Panc1 (cell line): ENCODE data around the gene CD300LF.

Experiments used
- POLR2AphosphoS5 ChIP-seq: IDR thresholded peaks from 2 replicates; pipeline ENCODE4 v1.6.1; 2012; ENCODE audit warnings: mild to moderate bottlenecking, low read depth, low read length, moderate library complexity
- SIN3A ChIP-seq: IDR thresholded peaks from 2 replicates; pipeline ENCODE4 v1.6.1; 2012; ENCODE audit warnings: low read depth, mild to moderate bottlenecking, low read length, moderate library complexity, borderline replicate concordance; ENCODE audit not compliant: insufficient read depth
- TCF7L2 ChIP-seq: IDR thresholded peaks from 2 replicates; pipeline ENCODE4 v1.6.1; 2011; ENCODE audit warnings: mild to moderate bottlenecking, low read depth, low read length, inconsistent platforms
- TF ChIP-seq, protein P1 (sequence below): fragments of 450-650 bp; IDR thresholded peaks from 2 replicates; pipeline ENCODE4 v1.5.1; 2017; ENCODE audit warnings: mild to moderate bottlenecking
- TF ChIP-seq, protein P2 (sequence below), 2 experiments: IDR thresholded peaks; 2 replicates each; pipeline ENCODE4 v1.6.1; 2011 to 2012; ENCODE audit warnings: low read depth in 2 of 2, control low read depth in 1 of 2, low read length in 1 of 2, mild to moderate bottlenecking in 1 of 2, moderate library complexity in 1 of 2; ENCODE audit not compliant: insufficient read depth in 1 of 2

DNA sequence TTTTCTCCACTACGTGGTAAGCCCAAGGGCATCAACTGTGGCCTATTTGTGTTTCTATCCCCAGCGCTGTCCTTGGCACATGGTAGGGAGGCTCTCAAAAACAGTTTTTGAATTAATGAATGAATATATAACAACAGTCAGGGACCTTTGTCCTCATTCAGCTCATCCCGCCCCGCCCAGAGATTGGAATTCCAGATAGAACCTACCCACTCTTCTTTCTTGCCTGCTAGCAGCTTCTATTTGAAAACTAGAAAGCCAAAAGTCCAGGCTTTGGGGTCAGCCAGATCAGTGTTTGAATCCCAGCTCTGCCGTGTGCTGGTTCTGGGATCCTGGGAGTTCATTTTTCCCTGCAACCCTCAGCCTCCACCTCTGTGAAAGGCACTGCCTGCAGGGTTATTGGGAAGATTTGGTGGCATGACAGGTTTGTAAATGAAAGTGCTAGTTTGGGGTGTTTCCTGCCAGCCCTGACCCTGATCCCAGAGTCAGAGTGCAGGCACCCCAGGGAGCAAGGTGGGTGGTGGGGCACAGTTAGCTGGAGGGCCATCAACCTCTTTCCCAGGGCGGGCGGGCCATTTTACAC is 40.2 kb upstream of the CD300LF start:
- TF ChIP-seq, protein P1, sequence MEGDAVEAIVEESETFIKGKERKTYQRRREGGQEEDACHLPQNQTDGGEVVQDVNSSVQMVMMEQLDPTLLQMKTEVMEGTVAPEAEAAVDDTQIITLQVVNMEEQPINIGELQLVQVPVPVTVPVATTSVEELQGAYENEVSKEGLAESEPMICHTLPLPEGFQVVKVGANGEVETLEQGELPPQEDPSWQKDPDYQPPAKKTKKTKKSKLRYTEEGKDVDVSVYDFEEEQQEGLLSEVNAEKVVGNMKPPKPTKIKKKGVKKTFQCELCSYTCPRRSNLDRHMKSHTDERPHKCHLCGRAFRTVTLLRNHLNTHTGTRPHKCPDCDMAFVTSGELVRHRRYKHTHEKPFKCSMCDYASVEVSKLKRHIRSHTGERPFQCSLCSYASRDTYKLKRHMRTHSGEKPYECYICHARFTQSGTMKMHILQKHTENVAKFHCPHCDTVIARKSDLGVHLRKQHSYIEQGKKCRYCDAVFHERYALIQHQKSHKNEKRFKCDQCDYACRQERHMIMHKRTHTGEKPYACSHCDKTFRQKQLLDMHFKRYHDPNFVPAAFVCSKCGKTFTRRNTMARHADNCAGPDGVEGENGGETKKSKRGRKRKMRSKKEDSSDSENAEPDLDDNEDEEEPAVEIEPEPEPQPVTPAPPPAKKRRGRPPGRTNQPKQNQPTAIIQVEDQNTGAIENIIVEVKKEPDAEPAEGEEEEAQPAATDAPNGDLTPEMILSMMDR: no peak
- TF ChIP-seq POLR2AphosphoS5 (no peak), SIN3A (no peak), TCF7L2 (no peak)
- TF ChIP-seq, protein P2, sequence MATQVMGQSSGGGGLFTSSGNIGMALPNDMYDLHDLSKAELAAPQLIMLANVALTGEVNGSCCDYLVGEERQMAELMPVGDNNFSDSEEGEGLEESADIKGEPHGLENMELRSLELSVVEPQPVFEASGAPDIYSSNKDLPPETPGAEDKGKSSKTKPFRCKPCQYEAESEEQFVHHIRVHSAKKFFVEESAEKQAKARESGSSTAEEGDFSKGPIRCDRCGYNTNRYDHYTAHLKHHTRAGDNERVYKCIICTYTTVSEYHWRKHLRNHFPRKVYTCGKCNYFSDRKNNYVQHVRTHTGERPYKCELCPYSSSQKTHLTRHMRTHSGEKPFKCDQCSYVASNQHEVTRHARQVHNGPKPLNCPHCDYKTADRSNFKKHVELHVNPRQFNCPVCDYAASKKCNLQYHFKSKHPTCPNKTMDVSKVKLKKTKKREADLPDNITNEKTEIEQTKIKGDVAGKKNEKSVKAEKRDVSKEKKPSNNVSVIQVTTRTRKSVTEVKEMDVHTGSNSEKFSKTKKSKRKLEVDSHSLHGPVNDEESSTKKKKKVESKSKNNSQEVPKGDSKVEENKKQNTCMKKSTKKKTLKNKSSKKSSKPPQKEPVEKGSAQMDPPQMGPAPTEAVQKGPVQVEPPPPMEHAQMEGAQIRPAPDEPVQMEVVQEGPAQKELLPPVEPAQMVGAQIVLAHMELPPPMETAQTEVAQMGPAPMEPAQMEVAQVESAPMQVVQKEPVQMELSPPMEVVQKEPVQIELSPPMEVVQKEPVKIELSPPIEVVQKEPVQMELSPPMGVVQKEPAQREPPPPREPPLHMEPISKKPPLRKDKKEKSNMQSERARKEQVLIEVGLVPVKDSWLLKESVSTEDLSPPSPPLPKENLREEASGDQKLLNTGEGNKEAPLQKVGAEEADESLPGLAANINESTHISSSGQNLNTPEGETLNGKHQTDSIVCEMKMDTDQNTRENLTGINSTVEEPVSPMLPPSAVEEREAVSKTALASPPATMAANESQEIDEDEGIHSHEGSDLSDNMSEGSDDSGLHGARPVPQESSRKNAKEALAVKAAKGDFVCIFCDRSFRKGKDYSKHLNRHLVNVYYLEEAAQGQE (IDR thresholded peaks at IDR 0.05; ENCODE audit: insufficient read depth in 1 of 2, low read depth in 2 of 2, low read length in 1 of 2): no peak
